NT2/D1 (cell line): Measurements from ENCODE around the gene P2RY6.

Experiments
- YY1 ChIP-seq: IDR thresholded peaks from 2 replicates; pipeline ENCODE4 v1.6.1; 2011; ENCODE audit not compliant: insufficient read length, insufficient read depth
- ZNF274 ChIP-seq: IDR thresholded peaks from 2 replicates; pipeline ENCODE4 v1.6.1; 2011; ENCODE audit warnings: mild to moderate bottlenecking, low read depth, low read length

DNA sequence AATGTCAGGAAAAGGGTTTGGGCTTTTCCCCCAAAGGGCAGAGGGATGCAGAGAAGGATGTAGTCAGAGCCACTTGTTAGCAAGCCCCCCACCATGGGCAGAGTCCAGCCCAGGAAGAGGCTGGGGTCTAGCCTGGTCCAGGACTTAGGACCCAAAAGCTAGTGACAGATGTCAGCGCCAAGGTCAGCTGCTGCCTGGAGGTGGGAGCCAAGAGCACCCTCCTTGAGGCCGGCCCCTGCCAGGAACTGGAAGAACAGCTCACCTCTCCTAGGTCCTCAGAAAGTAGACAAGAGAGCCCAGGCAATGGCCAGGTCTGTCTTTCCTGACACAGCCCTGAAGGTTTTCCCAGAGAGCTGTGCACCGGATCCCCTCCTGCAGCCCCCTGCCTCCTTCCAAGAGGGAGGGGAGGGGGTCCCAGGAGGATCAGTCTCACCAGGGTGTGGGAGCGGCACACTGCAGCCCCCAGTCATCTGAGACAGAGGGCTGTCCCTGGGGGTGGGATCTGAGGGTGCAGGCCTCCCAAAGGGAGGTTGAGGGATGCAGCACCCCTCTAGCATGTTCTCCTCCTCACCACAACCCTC is 21.3 kb downstream of the P2RY6 start:
- TF ChIP-seq YY1: no peak
- TF ChIP-seq ZNF274: no peak
